Type B pancreatic cell (in vitro differentiated cells): ENCODE results near the gene TMEM14B. TPM values are rescaled to one million over a fixed set of nuclear protein-coding genes. Genes with fewer than 3 reads are reported as not detected.
A peak's percentile ranks its signal among the peaks of the same experiment; 100 is the strongest.

Experiments
- DNase-seq: peaks from one replicate; pipeline ENCODE4 v3.0.0; 2021; ENCODE audit warnings: mixed read lengths; ENCODE audit not compliant: unreplicated experiment; ENCODE audit errors: extremely low spot score
- H3K27ac Mint-ChIP-seq: 2 replicates; pipeline ENCODE4 v1.8.0; 2021; ENCODE audit warnings: mild to moderate bottlenecking, mixed read lengths
- H3K27me3 Mint-ChIP-seq: 2 replicates; pipeline ENCODE4 v1.8.0; 2021; ENCODE audit warnings: mixed read lengths
- H3K36me3 Mint-ChIP-seq: 2 replicates; pipeline ENCODE4 v1.8.0; 2021; ENCODE audit warnings: mixed read lengths
- H3K4me1 Mint-ChIP-seq: one replicate; pipeline ENCODE4 v1.8.0; 2021; ENCODE audit warnings: mixed read lengths; ENCODE audit not compliant: unreplicated experiment
- H3K4me3 Mint-ChIP-seq: 2 replicates; pipeline ENCODE4 v1.8.0; 2021; ENCODE audit warnings: mild to moderate bottlenecking, mixed read lengths
- H3K9me3 Mint-ChIP-seq: 2 replicates; pipeline ENCODE4 v1.8.0; 2021; ENCODE audit warnings: mixed read lengths
- total RNA-seq: library from RNA; stranded (reverse); gene quantifications from 2 replicates; pipeline ENCODE4 v1.2.1, GENCODE V29; 2021; ENCODE audit warnings: low replicate concordance
- TF ChIP-seq, protein P1 (sequence below): fragments of 200-600 bp; sonication (generic); conservative IDR thresholded peaks from 2 replicates; pipeline ENCODE4 v1.5.0; 2021; ENCODE audit warnings: antibody characterized with exemption, mild to moderate bottlenecking

Gene TMEM14B
- total RNA-seq, 1 donor from 2014 or later: 75.6 TPM

DNA sequence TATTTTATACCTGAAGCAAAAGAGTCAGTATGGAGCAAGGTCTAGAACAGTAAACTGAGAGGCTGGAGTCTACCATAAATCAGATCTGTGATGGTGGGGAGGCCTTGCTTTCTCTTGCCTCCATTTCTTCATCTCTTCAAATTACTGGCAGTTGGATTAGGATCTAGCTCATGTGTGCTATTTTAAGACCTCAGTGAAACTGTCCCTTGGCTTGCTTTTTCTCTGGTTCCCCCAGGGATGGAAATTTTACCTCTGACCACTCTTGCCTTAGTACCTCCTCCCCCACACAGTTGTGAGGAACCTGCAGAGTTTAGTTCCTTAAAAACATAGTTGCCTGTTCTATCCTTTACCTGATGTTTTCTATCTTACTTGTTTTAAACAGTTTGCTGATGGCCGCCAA is 8.5 kb downstream of the TMEM14B start:
- H3K27ac Mint-ChIP-seq: no peak overlapping the region
- H3K4me3 Mint-ChIP-seq: no peak overlapping the region
- TF ChIP-seq, protein P1, sequence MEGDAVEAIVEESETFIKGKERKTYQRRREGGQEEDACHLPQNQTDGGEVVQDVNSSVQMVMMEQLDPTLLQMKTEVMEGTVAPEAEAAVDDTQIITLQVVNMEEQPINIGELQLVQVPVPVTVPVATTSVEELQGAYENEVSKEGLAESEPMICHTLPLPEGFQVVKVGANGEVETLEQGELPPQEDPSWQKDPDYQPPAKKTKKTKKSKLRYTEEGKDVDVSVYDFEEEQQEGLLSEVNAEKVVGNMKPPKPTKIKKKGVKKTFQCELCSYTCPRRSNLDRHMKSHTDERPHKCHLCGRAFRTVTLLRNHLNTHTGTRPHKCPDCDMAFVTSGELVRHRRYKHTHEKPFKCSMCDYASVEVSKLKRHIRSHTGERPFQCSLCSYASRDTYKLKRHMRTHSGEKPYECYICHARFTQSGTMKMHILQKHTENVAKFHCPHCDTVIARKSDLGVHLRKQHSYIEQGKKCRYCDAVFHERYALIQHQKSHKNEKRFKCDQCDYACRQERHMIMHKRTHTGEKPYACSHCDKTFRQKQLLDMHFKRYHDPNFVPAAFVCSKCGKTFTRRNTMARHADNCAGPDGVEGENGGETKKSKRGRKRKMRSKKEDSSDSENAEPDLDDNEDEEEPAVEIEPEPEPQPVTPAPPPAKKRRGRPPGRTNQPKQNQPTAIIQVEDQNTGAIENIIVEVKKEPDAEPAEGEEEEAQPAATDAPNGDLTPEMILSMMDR: no peak
- H3K36me3 Mint-ChIP-seq: peaks cover 54% of the 10 kb centered on the region
- H3K27me3 Mint-ChIP-seq: no peaks in the 10 kb centered on the region
- DNase-seq: no peak
- H3K4me1 Mint-ChIP-seq: peaks cover 19% of the 10 kb centered on the region
- H3K9me3 Mint-ChIP-seq: no peaks in the 10 kb centered on the region

DNA sequence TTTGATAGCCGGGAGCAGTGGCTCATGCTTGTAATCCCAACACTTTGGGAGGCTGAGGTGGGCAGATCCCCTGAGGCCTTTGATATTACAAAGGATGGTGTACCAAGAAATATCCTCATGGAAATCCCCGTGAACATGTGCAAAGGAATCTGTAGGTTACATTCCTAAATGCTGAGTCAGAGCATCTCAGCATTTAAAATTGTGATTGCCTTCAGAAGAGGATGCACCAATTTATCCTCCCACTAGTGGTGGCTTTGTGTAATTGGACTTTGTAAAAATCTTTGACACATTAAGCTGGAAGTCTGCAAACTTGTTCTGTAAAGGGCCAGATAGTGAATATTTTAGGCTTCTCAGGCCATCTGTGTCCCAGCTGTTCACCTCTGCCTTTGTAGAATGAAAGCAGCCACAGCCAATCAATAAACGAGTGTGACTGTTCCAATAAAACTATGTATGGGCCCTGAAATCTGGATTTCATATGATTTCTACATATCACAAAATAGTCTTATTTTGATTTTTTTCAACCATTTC is 11.8 kb downstream of the TMEM14B start:
- DNase-seq: no peak
- H3K27me3 Mint-ChIP-seq: no peaks in the 10 kb centered on the region
- H3K4me3 Mint-ChIP-seq: peak overlapping the region; percentile 49
- peak overlapping the region; percentile 94 for H3K27ac Mint-ChIP-seq
- H3K4me1 Mint-ChIP-seq: peaks cover 12% of the 10 kb centered on the region
- H3K36me3 Mint-ChIP-seq: peaks cover 39% of the 10 kb centered on the region
- TF ChIP-seq, protein P1: peak; percentile 71
- H3K9me3 Mint-ChIP-seq: no peaks in the 10 kb centered on the region

DNA sequence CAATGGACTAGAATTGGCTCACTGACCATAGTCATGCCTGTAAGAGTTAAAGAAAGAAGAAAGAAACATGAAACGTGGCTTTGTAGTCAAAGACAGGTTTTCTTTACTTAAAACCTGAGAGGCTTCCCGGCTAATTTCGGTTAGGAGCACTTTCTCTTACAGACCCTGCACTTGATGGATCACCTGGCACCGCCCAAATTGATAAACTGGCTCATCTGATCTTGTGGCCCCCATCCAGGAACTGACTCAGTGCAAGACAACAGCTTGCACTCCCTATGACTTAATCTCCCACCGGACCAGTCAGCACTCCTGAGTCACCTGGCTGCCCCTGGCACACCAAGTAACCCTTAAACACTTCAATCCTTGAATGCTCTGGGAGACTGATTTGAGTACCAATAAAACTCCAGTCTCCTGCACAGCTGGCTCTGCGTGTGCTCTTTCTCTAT is 12.3 kb downstream of the TMEM14B start:
- peak overlapping the region; percentile 55 for H3K4me3 Mint-ChIP-seq
- peaks cover 12% of the 10 kb centered on the region for H3K4me1 Mint-ChIP-seq
- no peaks in the 10 kb centered on the region for H3K9me3 Mint-ChIP-seq
- peaks cover 34% of the 10 kb centered on the region for H3K36me3 Mint-ChIP-seq
- TF ChIP-seq, protein P1: no peak
- no peak for DNase-seq
- no peaks in the 10 kb centered on the region for H3K27me3 Mint-ChIP-seq
- peak overlapping the region; percentile 94 for H3K27ac Mint-ChIP-seq

DNA sequence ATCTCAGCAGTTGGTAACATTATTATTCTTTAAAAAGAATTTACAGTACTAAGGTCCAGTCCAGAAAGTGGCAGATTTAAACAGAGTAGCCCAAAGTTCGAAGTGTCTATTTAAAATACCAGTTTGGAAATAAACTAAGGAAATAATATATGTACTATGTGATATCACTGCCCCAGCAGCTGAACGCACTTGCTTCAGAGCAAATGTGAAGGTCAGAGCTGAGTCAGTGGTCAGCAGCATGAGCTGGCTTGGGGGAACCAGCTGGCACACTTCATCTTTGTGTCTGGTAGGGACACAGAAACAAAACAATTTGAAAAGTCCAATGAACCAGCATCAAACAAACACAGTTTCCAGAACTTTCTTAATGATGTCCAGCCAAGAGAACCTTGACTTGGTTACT is 15.4 kb downstream of the TMEM14B start:
- no peaks in the 10 kb centered on the region for H3K27me3 Mint-ChIP-seq
- no peak for DNase-seq
- peaks cover 12% of the 10 kb centered on the region for H3K4me1 Mint-ChIP-seq
- no peak overlapping the region for H3K4me3 Mint-ChIP-seq
- peaks cover 19% of the 10 kb centered on the region for H3K36me3 Mint-ChIP-seq
- no peak overlapping the region for H3K27ac Mint-ChIP-seq
- no peaks in the 10 kb centered on the region for H3K9me3 Mint-ChIP-seq
- TF ChIP-seq, protein P1: no peak

DNA sequence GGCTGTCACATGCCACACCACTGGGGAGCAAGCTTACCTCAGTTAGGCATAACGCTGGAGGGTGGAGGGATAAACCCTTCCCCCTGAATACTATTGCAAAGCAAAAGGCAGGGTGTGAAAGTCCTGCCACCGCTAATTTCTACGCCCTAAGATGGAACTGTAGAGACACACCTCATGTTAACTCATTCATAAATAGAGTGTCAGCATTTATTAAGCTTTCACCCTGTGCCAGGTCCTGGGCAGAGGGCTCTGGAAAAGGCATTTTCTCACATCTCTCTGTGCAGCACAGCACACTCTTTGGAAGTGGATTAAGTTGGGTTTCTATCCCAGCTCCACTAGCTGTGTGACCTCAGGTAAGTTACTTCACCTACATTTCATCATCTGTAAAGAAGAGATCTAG is 21.8 kb downstream of the TMEM14B start:
- Mint-ChIP-seq H3K4me3 (no peak overlapping the region), H3K27me3 (no peaks in the 10 kb centered on the region), H3K36me3 (no peaks in the 10 kb centered on the region), H3K27ac (no peak overlapping the region), H3K9me3 (no peaks in the 10 kb centered on the region), H3K4me1 (no peaks in the 10 kb centered on the region)
- TF ChIP-seq, protein P1: no peak
- DNase-seq: no peak

DNA sequence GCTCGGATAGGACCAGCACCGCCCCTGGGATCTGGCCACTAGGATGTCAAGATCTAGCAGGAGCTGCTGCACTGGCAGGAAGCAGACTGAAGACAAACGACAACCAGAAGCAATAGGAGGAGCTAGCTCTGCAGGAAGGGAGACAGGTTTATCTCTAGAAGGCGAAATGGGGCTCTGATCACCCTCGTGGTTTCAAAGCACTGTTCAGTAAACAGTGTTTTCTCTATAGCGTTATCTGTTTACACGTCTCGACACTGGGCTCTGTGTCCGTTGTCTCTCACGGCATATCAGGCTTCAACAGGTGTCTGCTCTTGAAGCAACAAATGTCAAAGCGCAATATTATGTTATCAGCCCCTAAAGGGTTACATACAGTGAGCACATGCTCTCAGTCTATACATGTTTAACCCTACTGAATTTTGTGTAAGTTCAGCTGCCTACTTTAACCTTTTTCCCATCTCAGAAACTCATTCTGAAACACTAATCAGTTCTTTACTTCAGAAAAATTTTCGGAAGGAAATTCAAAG is 23.8 kb downstream of the TMEM14B start:
- Mint-ChIP-seq H3K9me3 (no peaks in the 10 kb centered on the region), H3K4me3 (no peak overlapping the region), H3K27me3 (no peaks in the 10 kb centered on the region), H3K4me1 (no peaks in the 10 kb centered on the region), H3K36me3 (peaks cover 10% of the 10 kb centered on the region), H3K27ac (no peak overlapping the region)
- TF ChIP-seq, protein P1: no peak
- DNase-seq: no peak
